B cell (primary cell): ENCODE measurements around the gene PARVA.

Experiments used
- CTCF ChIP-seq: fragments of 200-600 bp; IDR thresholded peaks from one replicate; pipeline ENCODE4 v1.8.0; 2022; ENCODE audit warnings: antibody characterized with exemption, mild to moderate bottlenecking
- EZH2 ChIP-seq: IDR thresholded peaks from 2 replicates; pipeline ENCODE4 v1.6.1; 2012; ENCODE audit warnings: borderline replicate concordance, low read depth, mild to moderate bottlenecking, moderate library complexity, low read length; ENCODE audit not compliant: insufficient read depth, poor library complexity, severe bottlenecking

GRCh38 chr11:12531681-12532080 lies 154.3 kb downstream of the PARVA start:
- TF ChIP-seq CTCF = no peak
- no peak for TF ChIP-seq EZH2
